Stimulated activated CD4-positive, alpha-beta T cell treated with anti-CD3 and anti-CD28 coated beads, Interleukin-2, amount 100 ng/mL, for 4 hours (primary cell): ENCODE results near the gene FEZF1.

Experiments used
- DNase-seq: peaks from one replicate; pipeline ENCODE4 v3.0.0-alpha.2; 2020; ENCODE audit warnings: low read depth

FEZF1 gene

GRCh38 chr7:122268101-122268500, 36.4 kb downstream of the FEZF1 start:
- no peak for DNase-seq

DNA sequence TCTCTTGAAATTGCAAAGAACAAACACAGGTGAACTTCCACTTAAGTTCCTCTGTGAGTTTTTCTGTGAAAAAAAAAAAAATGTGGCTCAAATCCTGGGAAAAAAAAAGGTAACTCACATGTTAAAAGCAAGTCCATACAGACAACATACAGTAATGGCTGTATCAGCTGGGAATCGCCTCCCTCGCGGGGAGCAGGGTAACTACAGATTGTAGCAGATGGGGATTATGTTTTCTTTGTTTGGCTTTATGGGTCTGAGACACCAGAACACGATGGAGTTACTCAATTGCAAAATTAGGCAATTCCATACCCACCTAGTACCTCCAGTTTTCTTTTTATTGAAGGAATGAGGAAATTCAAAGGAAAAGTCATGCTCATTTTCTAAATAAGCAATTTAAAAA, 42.3 kb downstream of the FEZF1 start:
- no peak for DNase-seq

DNA sequence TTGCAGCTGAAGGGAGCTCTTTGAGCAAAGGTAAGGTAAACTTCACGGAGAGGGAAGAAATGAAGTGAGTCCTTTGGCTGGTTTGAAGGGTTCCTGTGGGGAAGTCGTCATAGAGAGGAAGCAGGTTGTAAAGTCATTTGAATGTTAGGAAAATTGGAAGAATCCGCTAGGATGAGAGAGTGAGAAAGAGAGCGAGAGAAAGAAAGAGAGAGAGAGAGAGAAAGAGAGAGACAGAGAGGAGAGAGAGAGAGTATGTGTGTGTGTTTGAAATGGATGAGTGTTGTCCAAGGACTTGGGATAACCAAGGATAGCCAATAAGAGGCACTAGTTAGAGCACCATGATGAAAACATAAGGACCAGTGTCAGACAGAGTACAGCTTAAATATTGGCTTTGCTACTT, 43.1 kb downstream of the FEZF1 start:
- no peak for DNase-seq

GRCh38 chr7:122261016-122261415, 43.5 kb downstream of the FEZF1 start:
- DNase-seq: no peak

DNA sequence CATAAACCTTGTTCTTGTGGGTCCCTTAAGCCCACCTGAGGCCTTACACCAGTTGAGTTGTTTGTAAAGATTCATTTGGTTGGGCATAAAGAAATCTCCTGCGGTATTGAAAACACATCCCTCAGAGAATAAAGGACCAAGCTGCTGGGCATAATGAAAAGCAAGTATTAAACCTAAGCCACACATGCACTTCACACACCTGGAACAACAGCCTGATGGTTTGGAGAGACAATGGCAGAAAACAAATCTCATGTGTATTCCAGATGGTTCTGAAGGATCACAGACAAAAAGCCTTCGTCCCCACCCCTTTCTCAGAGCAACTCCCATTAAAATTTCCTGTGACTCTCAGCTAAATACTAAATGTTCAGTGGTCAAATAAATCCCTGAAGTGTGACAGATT, 44.2 kb downstream of the FEZF1 start:
- DNase-seq: no peak

DNA sequence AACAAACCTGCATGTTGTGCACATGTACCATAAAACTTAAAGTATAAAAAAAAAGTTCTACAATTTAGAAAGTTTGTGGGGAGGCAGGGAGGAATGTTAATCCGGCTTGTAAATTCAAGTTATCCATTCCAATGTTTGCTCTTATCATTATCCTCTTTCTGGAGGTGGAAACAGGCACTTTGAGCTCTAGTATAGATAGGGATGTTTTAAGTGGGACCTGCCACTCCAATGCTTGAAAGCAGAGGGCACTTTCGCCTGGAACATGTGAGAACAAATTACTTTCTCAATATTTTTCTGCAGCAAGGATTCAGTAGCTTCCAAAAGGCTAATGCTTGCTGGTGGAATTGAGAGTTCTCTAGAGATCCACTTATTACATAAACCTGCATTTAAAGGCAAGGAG, 45.6 kb downstream of the FEZF1 start:
- no peak for DNase-seq

DNA sequence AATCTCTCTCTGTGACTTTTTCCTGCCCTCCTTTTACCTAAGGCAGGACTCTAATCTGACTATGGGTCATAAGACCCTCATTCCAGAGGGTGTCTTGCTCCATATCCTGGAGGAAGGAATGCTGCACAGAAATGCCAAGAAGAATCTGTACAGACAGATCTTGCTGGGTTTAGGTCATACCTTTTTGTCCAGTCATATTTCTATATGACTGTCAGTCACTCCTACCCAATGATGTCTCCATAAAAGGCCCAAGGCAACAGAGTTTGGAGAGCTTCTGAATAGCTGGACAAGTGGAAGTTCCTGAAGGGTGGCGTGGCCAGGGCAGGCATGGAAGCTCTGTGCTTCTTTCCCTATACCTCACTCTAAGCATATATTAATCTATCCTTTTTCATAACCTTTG, 47.5 kb downstream of the FEZF1 start:
- DNase-seq: no peak

GRCh38 chr7:122256046-122256445, 48.5 kb downstream of the FEZF1 start:
- no peak for DNase-seq

DNA sequence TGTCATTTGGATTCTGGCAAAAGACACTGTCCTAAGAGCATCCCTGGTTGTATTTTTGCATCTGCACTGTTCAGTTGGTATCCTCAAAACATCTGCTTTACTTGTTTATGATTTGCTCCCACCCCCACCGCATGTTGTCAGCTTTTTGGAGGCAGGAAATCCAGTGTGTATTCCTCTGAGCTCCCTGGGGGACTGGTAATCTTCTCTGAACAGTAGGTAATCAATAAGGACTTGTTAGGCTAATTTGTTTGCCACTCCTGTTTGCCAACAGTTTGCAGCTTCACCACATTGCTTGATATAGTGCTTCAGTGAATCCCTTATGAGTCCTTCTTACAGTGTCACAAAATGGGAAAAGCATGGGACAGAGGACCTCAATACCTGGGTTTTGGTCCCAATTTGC, 49.1 kb downstream of the FEZF1 start:
- no peak for DNase-seq
